ENCODE data around the gene UNC5A. TPM values are rescaled to one million over a fixed set of nuclear protein-coding genes. Genes with fewer than 3 reads are reported as not detected.

The UNC5A gene
- total RNA-seq, 1 experiment from 2014 or later, result 0.07 TPM

DNA sequence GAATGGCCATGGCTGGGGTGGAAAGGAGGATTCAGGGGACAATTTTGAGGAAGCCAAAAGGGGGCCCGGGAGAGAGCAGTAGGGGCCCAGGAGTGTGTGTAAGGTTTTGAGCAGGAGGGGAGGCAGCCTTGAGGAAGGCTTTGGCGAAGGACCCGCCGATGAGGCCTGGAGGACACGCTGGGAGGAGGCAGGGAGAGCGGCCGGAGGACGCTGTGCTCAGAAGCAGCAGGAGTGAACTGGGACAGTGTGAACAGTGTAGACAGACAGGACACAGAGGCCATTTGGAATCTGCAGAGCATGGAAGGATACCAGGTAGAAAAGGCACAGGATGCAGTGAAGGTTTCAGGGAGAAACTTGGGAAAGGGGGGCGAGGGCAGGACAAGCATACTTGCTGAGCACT, 14.9 kb downstream of the UNC5A start:
- no peaks in the 10 kb centered on the region for H3K9me3 ChIP-seq (ENCODE audit: low read length)
- no peaks in the 10 kb centered on the region for H3K79me2 ChIP-seq (ENCODE audit: low read length)
- no peak overlapping the region for H3K27ac ChIP-seq (ENCODE audit: low read length)
- no peak for ATAC-seq
- POLR2A ChIA-PET (ENCODE audit: unreplicated experiment), result no interaction called here
- no peak for DNase-seq
- BruUV-seq (replicated peaks), result no TSS peak
- no peaks in the 10 kb centered on the region for H3K27me3 ChIP-seq (ENCODE audit: low read length)
- peaks cover 24% of the 10 kb centered on the region for H3K4me1 ChIP-seq (ENCODE audit: insufficient read depth, low read length)
- CTCF ChIA-PET, result no interaction called here
- no peaks in the 10 kb centered on the region for H3F3A ChIP-seq (ENCODE audit: low read length, unreplicated experiment)
- H3K9me2 ChIP-seq (replicated peaks; ENCODE audit: low read length), result no peaks in the 10 kb centered on the region
- H3K4me3 ChIP-seq (ENCODE audit: low read length), result no peak overlapping the region
- no peak overlapping the region for H2AFZ ChIP-seq (ENCODE audit: low read length)
- H4K20me1 ChIP-seq (ENCODE audit: low read length), result no peaks in the 10 kb centered on the region
- H3K9ac ChIP-seq (ENCODE audit: low read length), result no peak overlapping the region
- TF ChIP-seq, protein P1, sequence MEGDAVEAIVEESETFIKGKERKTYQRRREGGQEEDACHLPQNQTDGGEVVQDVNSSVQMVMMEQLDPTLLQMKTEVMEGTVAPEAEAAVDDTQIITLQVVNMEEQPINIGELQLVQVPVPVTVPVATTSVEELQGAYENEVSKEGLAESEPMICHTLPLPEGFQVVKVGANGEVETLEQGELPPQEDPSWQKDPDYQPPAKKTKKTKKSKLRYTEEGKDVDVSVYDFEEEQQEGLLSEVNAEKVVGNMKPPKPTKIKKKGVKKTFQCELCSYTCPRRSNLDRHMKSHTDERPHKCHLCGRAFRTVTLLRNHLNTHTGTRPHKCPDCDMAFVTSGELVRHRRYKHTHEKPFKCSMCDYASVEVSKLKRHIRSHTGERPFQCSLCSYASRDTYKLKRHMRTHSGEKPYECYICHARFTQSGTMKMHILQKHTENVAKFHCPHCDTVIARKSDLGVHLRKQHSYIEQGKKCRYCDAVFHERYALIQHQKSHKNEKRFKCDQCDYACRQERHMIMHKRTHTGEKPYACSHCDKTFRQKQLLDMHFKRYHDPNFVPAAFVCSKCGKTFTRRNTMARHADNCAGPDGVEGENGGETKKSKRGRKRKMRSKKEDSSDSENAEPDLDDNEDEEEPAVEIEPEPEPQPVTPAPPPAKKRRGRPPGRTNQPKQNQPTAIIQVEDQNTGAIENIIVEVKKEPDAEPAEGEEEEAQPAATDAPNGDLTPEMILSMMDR (conservative IDR thresholded peaks at IDR 0.05; ENCODE audit: low read depth, low read length), result no peak
- TF ChIP-seq EZH2phosphoT487 (IDR thresholded peaks at IDR 0.05; ENCODE audit: borderline replicate concordance, low read length), result no peak
- TF ChIP-seq EZH2 (IDR thresholded peaks at IDR 0.05; ENCODE audit: low read length, unreplicated experiment), result no peak
- intact Hi-C loops (cut with micrococcal nuclease), result no loop called here
- no peak overlapping the region for H3K4me2 ChIP-seq (ENCODE audit: low read length)
- no peaks in the 10 kb centered on the region for H3K36me3 ChIP-seq (ENCODE audit: low read depth, low read length)

DNA sequence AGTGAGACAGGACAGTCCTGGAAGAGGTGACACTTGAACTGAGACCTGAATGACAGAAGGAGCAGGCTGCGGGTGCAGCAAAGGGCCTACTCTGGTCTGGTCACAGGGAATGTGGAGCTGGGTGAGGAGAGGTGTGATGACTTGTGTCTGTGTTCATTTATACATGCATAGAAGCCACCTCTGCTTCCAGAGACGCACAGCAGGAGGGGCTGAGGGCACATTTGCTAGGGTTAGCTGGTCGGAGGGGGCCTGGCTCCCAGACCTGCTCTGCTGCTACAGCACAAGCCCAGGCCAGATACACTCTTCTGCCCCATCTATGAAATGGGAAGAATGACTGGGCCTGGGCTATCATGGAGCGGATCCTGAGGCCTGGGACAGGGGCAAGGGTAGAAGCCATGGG, 15.6 kb downstream of the UNC5A start:
- ChIA-PET POLR2A (ENCODE audit: unreplicated experiment) (interaction anchor here (0.5 kb wide), 1 partner anchor 81 kb away, joined by 3 read pairs; no protein-coding TSS in a partner anchor), CTCF (no interaction called here)
- Histone ChIP-seq H4K20me1 (ENCODE audit: low read length) (no peaks in the 10 kb centered on the region), H3K4me2 (ENCODE audit: low read length) (no peak overlapping the region), H3K9ac (ENCODE audit: low read length) (no peak overlapping the region), H3K9me2 (replicated peaks; ENCODE audit: low read length) (no peaks in the 10 kb centered on the region), H3K79me2 (ENCODE audit: low read length) (no peaks in the 10 kb centered on the region), H3K4me1 (ENCODE audit: insufficient read depth, low read length) (peaks cover 24% of the 10 kb centered on the region), H3K27ac (ENCODE audit: low read length) (no peak overlapping the region), H3K9me3 (ENCODE audit: low read length) (no peaks in the 10 kb centered on the region), H3K4me3 (ENCODE audit: low read length) (no peak overlapping the region), H3K36me3 (ENCODE audit: low read depth, low read length) (no peaks in the 10 kb centered on the region), H3F3A (ENCODE audit: low read length, unreplicated experiment) (no peaks in the 10 kb centered on the region), H2AFZ (ENCODE audit: low read length) (no peak overlapping the region), H3K27me3 (ENCODE audit: low read length) (no peaks in the 10 kb centered on the region)
- no TSS peak for BruUV-seq (replicated peaks)
- DNase-seq (no peak), ATAC-seq (no peak)
- intact Hi-C loops (cut with micrococcal nuclease), result no loop called here
- TF ChIP-seq, protein P1 (conservative IDR thresholded peaks at IDR 0.05; ENCODE audit: low read depth, low read length), result no peak
- TF ChIP-seq EZH2 (IDR thresholded peaks at IDR 0.05; ENCODE audit: low read length, unreplicated experiment) (no peak), EZH2phosphoT487 (IDR thresholded peaks at IDR 0.05; ENCODE audit: borderline replicate concordance, low read length) (no peak)

DNA sequence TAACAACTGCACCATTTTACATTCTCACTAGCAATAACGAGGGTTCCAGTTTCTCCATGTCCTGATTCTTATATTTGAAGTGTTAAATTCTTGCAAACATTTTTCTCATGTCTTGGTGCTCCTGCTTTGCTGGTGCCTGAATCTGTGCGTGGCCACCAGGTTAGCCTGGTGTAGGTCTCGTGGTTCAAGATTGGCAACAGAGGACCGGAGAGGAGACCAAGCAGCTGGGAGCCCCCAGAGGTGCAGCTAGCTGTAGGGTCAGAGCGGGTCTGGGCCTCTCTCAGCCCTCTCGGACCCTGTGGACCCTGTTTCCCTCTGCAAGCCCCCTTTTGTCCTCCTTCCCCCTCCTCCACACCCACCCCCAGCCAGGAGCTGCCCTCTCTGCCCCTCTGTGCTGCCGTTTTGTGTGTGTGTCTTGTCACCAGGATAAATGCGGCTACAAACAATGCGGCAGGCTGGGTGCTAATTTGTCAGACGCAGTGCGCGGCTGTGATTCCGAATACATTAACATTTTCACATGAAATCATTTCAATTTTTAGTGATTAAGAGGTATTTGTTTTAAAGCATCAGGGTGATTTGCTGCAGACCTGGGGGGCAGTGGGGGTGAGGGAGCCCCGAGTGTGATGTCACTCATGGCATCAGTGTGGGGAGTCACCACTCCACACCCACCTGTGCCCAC, 17.5 kb downstream of the UNC5A start:
- TF ChIP-seq, protein P1 (conservative IDR thresholded peaks at IDR 0.05; ENCODE audit: low read depth, low read length), result no peak
- intact Hi-C loops (cut with micrococcal nuclease), result no loop called here
- no peaks in the 10 kb centered on the region for H3K9me2 ChIP-seq (replicated peaks; ENCODE audit: low read length)
- H4K20me1 ChIP-seq (ENCODE audit: low read length), result no peaks in the 10 kb centered on the region
- no peak overlapping the region for H3K27ac ChIP-seq (ENCODE audit: low read length)
- H3K9ac ChIP-seq (ENCODE audit: low read length), result no peak overlapping the region
- H3K4me2 ChIP-seq (ENCODE audit: low read length), result no peak overlapping the region
- no peaks in the 10 kb centered on the region for H3K79me2 ChIP-seq (ENCODE audit: low read length)
- H3F3A ChIP-seq (ENCODE audit: low read length, unreplicated experiment), result no peaks in the 10 kb centered on the region
- peaks cover 7% of the 10 kb centered on the region for H3K4me1 ChIP-seq (ENCODE audit: insufficient read depth, low read length)
- CTCF ChIA-PET, result no interaction called here
- no TSS peak for BruUV-seq (replicated peaks)
- no peaks in the 10 kb centered on the region for H3K9me3 ChIP-seq (ENCODE audit: low read length)
- no peak overlapping the region for H2AFZ ChIP-seq (ENCODE audit: low read length)
- ATAC-seq (no peak), DNase-seq (no peak)
- H3K36me3 ChIP-seq (ENCODE audit: low read depth, low read length), result no peaks in the 10 kb centered on the region
- POLR2A ChIA-PET (ENCODE audit: unreplicated experiment), result no interaction called here
- H3K27me3 ChIP-seq (ENCODE audit: low read length), result peaks cover 8% of the 10 kb centered on the region
- no peak overlapping the region for H3K4me3 ChIP-seq (ENCODE audit: low read length)

Data from PC-3 (cell line).